IgD-negative memory B cell (primary cell): ENCODE data around the gene ELMO2. TPM values are rescaled to one million over a fixed set of nuclear protein-coding genes. Genes with fewer than 3 reads are reported as not detected.
"Not testable (repeated sequence)": the region's sequence is repeated elsewhere in the genome, so short reads cannot be mapped to it uniquely, and the experiment has no call there.

ENCODE experiments used
- H3K27ac Mint-ChIP-seq, 3 donors: one replicate each; pipeline ENCODE4 v1.8.0; 2020 to 2022; ENCODE audit warnings: mild to moderate bottlenecking in 3 of 3, mixed read lengths in 3 of 3, moderate library complexity in 1 of 3
- H3K27me3 Mint-ChIP-seq: one replicate; pipeline ENCODE4 v1.8.0; 2021; ENCODE audit warnings: mixed read lengths
- H3K36me3 Mint-ChIP-seq: one replicate; pipeline ENCODE4 v1.8.0; 2020; ENCODE audit warnings: mild to moderate bottlenecking, mixed read lengths
- H3K4me1 Mint-ChIP-seq, 3 donors: one replicate each; pipeline ENCODE4 v1.8.0; 2020 to 2022; ENCODE audit warnings: mixed read lengths in 3 of 3, mild to moderate bottlenecking in 1 of 3
- H3K4me3 Mint-ChIP-seq, 4 donors: one replicate each; pipeline ENCODE4 v1.8.0; 2020 to 2022; ENCODE audit warnings: mild to moderate bottlenecking in 4 of 4, mixed read lengths in 4 of 4, moderate library complexity in 3 of 4
- H3K9me3 Mint-ChIP-seq, 3 donors: one replicate each; pipeline ENCODE4 v1.8.0; 2020 to 2021; ENCODE audit warnings: mixed read lengths in 3 of 3, mild to moderate bottlenecking in 1 of 3
- polyA plus RNA-seq: library from polyadenylated mRNA; unstranded; fragments of 300-500 nt; fragmentation: Illumina TruSeq; gene quantifications from one replicate; pipeline ENCODE4 v1.2.3, GENCODE V29; 2021

The ELMO2 gene
- polyA plus RNA-seq, 1 donor from 2014 or later = 29.1 TPM

DNA sequence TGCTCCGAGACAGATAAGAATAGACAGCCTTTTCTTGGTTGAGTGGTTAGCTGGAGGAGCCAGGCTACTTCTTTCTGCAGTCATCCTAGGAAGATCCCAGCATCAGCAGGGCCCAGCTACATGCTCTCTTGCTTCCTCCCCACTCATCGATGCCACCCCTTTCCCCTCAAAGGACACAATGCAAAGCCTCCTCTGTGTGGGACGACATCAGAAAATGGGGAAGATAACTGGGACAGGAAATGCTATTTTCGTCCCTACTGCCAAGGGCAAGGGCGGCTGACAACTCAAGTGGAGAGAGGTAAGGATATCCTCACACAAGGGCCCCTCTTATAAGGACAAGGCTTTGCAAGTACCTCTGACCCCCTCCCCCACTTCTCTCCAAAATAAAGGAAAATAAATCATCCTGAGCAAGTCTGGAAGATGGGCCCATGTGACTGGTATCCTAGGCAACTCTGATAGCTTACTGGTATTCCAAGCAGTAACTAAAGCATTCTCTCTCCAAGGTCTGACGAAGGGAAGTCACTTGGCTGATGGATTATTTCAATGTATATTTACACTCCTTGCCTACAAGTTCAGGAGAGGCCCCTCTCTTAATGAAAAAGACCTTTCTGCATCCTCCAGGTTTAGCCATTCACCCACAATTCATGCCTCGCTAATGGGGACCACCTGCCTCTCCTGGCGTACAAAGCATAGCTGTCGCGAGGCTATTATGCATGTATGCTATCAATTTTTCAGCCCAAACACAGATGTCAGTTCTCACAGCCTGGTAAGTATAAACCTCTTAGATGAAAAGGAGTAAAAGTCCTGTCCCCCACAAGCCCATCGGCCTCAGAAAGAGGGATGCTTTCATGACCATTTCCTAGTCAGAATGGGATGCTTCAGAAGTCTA, 11.3 kb downstream of the ELMO2 start:
- Mint-ChIP-seq H3K4me1 (peaks cover 11 to 18% (median 16%) of the 10 kb centered on the region in 3 donors), H3K36me3 (peaks cover 5% of the 10 kb centered on the region), H3K4me3 (no peak overlapping the region), H3K27ac (no peak overlapping the region), H3K27me3 (no peaks in the 10 kb centered on the region), H3K9me3 (no peaks in the 10 kb centered on the region)

DNA sequence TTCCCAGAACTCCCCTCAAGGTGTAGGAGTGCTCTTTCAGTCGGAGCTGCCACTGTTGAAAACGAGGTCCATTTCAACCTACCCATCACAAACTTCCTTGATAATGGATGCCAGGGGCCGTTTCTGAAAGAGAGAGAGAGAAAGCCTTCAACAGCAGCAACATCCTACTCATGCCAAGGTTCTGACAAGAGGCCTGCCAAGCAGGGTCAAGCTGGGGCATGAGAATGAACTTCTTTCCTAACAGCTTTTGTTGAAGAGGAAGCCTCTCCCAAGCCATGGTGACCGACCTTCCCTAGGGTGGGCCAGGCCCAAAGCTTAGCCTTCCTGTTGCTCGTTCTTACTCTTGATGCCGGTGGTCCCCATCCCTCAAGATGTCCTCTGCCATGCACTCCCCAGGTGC, 12.4 kb downstream of the ELMO2 start:
- H3K27ac Mint-ChIP-seq = no peak overlapping the region
- H3K9me3 Mint-ChIP-seq = no peaks in the 10 kb centered on the region

DNA sequence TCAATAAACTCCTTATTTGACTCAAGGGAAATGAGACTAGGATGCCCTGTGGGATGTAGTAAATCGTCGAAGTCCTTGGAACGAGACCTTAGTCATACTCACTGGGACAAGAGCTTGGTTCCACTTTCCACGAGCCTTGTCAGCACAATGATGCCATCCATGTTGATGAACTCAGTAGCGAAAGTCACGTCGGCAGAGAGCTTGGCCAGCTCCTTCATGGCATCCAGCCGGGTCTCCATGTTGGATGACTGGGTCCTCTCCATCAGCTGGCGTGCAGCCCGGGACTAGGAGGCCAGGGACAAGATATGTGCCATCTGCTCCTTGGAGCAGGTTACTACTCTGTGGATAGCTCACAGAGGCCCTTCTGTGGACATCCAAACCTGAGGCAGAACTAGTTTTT, 17.5 kb downstream of the ELMO2 start:
- Mint-ChIP-seq H3K9me3 (no peaks in the 10 kb centered on the region), H3K36me3 (peaks cover 9% of the 10 kb centered on the region), H3K4me3 (no peak overlapping the region), H3K27ac (no peak overlapping the region), H3K4me1 (peaks cover 4 to 5% (median 4%) of the 10 kb centered on the region in 3 donors), H3K27me3 (no peaks in the 10 kb centered on the region)

More for the DNA sequence above, 12.4 kb downstream of the ELMO2 start:
- Mint-ChIP-seq H3K4me1 (peaks cover 10 to 13% (median 11%) of the 10 kb centered on the region in 3 donors), H3K4me3 (no peak overlapping the region), H3K36me3 (peaks cover 5% of the 10 kb centered on the region), H3K27me3 (no peaks in the 10 kb centered on the region)

DNA sequence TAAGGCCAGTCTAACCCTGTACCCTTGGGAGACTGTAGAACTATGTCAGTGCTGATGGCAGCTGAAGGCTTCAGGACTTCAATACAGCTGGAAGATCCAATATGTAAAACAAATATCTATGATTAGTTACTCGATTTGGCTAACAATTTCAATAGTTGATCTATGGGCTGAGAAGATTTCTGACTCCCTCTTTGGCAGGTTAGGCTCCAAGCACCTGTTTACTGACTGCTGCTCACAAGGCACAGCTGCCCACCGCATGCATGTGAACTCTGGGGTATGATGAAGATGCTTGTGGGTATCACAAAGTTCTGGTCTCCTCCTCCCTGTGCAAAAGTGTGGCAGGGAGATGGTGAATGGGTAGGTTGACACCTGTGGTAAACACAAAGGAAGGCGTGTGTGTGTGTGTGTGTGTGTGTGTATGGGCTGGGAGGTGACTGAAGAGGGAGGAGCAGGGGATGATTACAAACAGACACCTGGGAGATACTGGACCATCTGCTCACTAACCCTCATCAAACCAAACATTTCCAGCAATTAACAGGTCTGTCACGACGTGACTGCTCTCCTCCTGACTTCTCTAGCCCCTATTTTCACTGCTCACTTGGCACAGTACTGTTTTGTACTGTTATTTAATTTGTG, 18.1 kb downstream of the ELMO2 start:
- Mint-ChIP-seq H3K4me3 (no peak overlapping the region), H3K4me1 (peaks cover 4 to 5% (median 4%) of the 10 kb centered on the region in 3 donors), H3K9me3 (no peaks in the 10 kb centered on the region), H3K27me3 (no peaks in the 10 kb centered on the region), H3K27ac (no peak overlapping the region), H3K36me3 (peaks cover 9% of the 10 kb centered on the region)

GRCh38 chr20:46387054-46387453, 19.4 kb downstream of the ELMO2 start:
- not testable (repeated sequence) for H3K9me3 Mint-ChIP-seq, H3K27ac Mint-ChIP-seq, H3K4me3 Mint-ChIP-seq

GRCh38 chr20:46378412-46379009, 27.9 kb downstream of the ELMO2 start:
- no peak overlapping the region for H3K4me3 Mint-ChIP-seq
- no peaks in the 10 kb centered on the region for H3K4me1 Mint-ChIP-seq
- H3K9me3 Mint-ChIP-seq = no peaks in the 10 kb centered on the region
- H3K27me3 Mint-ChIP-seq = no peaks in the 10 kb centered on the region
- H3K27ac Mint-ChIP-seq = no peak overlapping the region
- peaks cover 10% of the 10 kb centered on the region for H3K36me3 Mint-ChIP-seq

More at GRCh38 chr20:46387054-46387453, 19.4 kb downstream of the ELMO2 start:
- not testable (repeated sequence) for H3K27me3 Mint-ChIP-seq, H3K4me1 Mint-ChIP-seq, H3K36me3 Mint-ChIP-seq

GRCh38 chr20:46377518-46377917, 28.9 kb downstream of the ELMO2 start:
- Mint-ChIP-seq H3K9me3 (no peaks in the 10 kb centered on the region), H3K4me3 (no peak overlapping the region), H3K27me3 (no peaks in the 10 kb centered on the region), H3K36me3 (peaks cover 10% of the 10 kb centered on the region), H3K27ac (peak overlapping the region in 1 of 3 donors; percentile 28), H3K4me1 (no peaks in the 10 kb centered on the region)

GRCh38 chr20:46376196-46376785, 30.1 kb downstream of the ELMO2 start:
- H3K4me1 Mint-ChIP-seq = no peaks in the 10 kb centered on the region
- H3K4me3 Mint-ChIP-seq = no peak overlapping the region
- H3K27ac Mint-ChIP-seq = peak overlapping the region in 1 of 3 donors; percentile 69
- H3K27me3 Mint-ChIP-seq = no peaks in the 10 kb centered on the region
- H3K9me3 Mint-ChIP-seq = no peaks in the 10 kb centered on the region
- H3K36me3 Mint-ChIP-seq = peaks cover 10% of the 10 kb centered on the region

DNA sequence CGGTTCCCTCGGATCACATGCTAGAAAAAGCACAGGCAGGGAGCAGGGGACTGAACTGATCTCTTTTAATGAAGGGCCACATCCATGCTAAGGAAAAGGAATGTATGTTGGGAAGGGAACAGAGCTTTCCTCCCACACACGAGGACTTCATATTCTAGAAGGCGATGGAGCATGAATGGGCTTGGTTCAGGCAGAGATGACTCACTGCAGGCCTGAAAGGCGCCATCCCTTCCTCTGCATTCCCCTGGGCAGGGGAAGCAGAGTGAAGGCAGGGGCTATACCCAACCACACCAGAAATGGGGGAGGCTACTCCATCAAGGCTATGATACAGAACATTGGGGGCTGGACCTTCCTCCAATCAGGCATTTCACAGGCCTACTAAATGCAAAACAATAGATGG, 30.6 kb downstream of the ELMO2 start:
- Mint-ChIP-seq H3K4me1 (no peaks in the 10 kb centered on the region), H3K36me3 (peaks cover 10% of the 10 kb centered on the region), H3K27ac (peak overlapping the region in 1 of 3 donors; percentile 69), H3K4me3 (no peak overlapping the region), H3K27me3 (no peaks in the 10 kb centered on the region), H3K9me3 (no peaks in the 10 kb centered on the region)

- peaks cover 6% of the 10 kb centered on the region for H3K36me3 Mint-ChIP-seq
- no peaks in the 10 kb centered on the region for H3K9me3 Mint-ChIP-seq
- no peaks in the 10 kb centered on the region for H3K4me1 Mint-ChIP-seq
- H3K4me3 Mint-ChIP-seq = no peak overlapping the region
- H3K27me3 Mint-ChIP-seq = no peaks in the 10 kb centered on the region
- no peak overlapping the region for H3K27ac Mint-ChIP-seq
Measured at GRCh38 chr20:46374383-46374782, 32.0 kb downstream of the ELMO2 start.

DNA sequence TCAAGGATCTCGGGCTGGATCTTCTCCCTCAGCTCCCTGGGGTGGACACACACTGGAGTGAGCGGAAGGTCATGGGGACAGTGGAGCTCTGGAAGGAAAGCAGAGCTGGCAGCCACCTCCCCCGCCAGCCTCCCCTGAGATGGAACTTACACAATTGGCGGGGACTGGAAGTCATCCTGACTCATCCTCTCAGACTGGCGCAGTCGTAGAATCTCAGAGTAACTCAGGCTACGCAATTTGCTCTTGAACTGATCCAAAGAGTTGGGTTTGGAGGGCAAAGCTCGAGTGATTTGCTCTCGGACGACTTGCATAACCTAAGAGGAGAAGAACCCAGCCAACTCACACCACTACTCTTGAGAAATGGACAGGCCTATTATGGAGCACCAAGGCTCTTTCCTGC, 34.8 kb downstream of the ELMO2 start:
- no peaks in the 10 kb centered on the region for H3K27me3 Mint-ChIP-seq
- H3K9me3 Mint-ChIP-seq = no peaks in the 10 kb centered on the region
- H3K36me3 Mint-ChIP-seq = peaks cover 15% of the 10 kb centered on the region
- peaks cover 0 to 4% (median 2%) of the 10 kb centered on the region in 3 donors for H3K4me1 Mint-ChIP-seq
- no peak overlapping the region for H3K4me3 Mint-ChIP-seq
- H3K27ac Mint-ChIP-seq = no peak overlapping the region

- H3K9me3 Mint-ChIP-seq = no peaks in the 10 kb centered on the region
- no peaks in the 10 kb centered on the region for H3K27me3 Mint-ChIP-seq
- peak overlapping the region in 1 of 3 donors; percentile 90 for H3K27ac Mint-ChIP-seq
- H3K4me3 Mint-ChIP-seq = no peak overlapping the region
- peaks cover 10% of the 10 kb centered on the region for H3K36me3 Mint-ChIP-seq
- H3K4me1 Mint-ChIP-seq = peaks cover 2 to 10% (median 9%) of the 10 kb centered on the region in 3 donors
Measured at GRCh38 chr20:46368902-46369268, 37.5 kb downstream of the ELMO2 start.

- H3K4me1 Mint-ChIP-seq = peaks cover 9 to 16% (median 15%) of the 10 kb centered on the region in 3 donors
- H3K9me3 Mint-ChIP-seq = no peaks in the 10 kb centered on the region
- peaks cover 10% of the 10 kb centered on the region for H3K36me3 Mint-ChIP-seq
- no peaks in the 10 kb centered on the region for H3K27me3 Mint-ChIP-seq
- peak overlapping the region in 2 of 4 donors; percentile 3 to 81 for H3K4me3 Mint-ChIP-seq
- H3K27ac Mint-ChIP-seq = peak overlapping the region in 2 of 3 donors; percentile 25 to 90
Measured at GRCh38 chr20:46367967-46368901, 38.2 kb downstream of the ELMO2 start.

DNA sequence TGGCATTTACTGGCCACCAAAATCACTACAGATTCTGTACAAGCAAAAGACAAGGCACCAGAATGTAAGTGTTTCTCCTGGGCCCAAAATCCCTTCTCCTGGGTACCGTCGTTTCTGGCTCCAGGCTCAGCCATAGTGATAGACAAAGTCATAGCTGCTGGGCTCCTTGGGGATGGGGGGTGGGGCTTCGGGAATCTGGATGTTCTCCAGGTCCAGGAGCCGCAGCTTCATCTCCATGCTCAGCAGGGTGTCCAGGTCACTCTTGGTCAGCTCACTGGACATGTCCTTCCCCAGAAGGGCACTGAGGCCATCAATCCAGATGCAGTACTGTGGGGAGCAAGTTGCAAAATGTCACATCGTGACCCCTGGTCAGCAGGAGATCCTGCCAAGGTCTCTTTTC, 39.2 kb downstream of the ELMO2 start:
- Mint-ChIP-seq H3K27ac (no peak overlapping the region), H3K36me3 (peaks cover 10% of the 10 kb centered on the region), H3K27me3 (no peaks in the 10 kb centered on the region), H3K4me1 (peaks cover 12 to 25% (median 23%) of the 10 kb centered on the region in 3 donors), H3K9me3 (no peaks in the 10 kb centered on the region), H3K4me3 (peak overlapping the region in 1 of 4 donors; percentile 40)
